Activated T-helper 2 cell treated with anti-CD3 and anti-CD28 coated beads, Interferon-gamma antibody, Interleukin-2, Interleukin-4, amounts not matched to agents 10 μg/mL and 5 μg/mL and 100 μg/mL, durations not matched to agents 14 hours and 24 hours and 36 hours (primary cell): Measurements from ENCODE around the gene PATL2. TPM values are rescaled to one million over a fixed set of nuclear protein-coding genes. Genes with fewer than 3 reads are reported as not detected.
"Not testable (repeated sequence)": the region's sequence is repeated elsewhere in the genome, so short reads cannot be mapped to it uniquely, and the experiment has no call there.

Experiments used
- DNase-seq: peaks from one replicate; pipeline ENCODE4 v3.0.0; 2021; ENCODE audit warnings: low spot score
- H3K27ac Mint-ChIP-seq: one replicate; pipeline ENCODE4 v1.8.0; 2021; ENCODE audit warnings: mixed read lengths
- H3K27me3 Mint-ChIP-seq: one replicate; pipeline ENCODE4 v1.8.0; 2021; ENCODE audit warnings: low read depth, mixed read lengths
- H3K36me3 Mint-ChIP-seq: one replicate; pipeline ENCODE4 v1.8.0; 2021; ENCODE audit warnings: low read depth, mixed read lengths
- H3K4me1 Mint-ChIP-seq: one replicate; pipeline ENCODE4 v1.8.0; 2021; ENCODE audit warnings: low read depth, mixed read lengths
- H3K4me3 Mint-ChIP-seq: one replicate; pipeline ENCODE4 v1.8.0; 2021; ENCODE audit warnings: low read depth, mild to moderate bottlenecking, moderate library complexity, mixed read lengths
- H3K9me3 Mint-ChIP-seq: one replicate; pipeline ENCODE4 v1.8.0; 2021; ENCODE audit warnings: mixed read lengths
- intact Hi-C: fragments of 100-400 bp; cut with micrococcal nuclease; formaldehyde crosslinking; loops from one replicate; pipeline ENCODE4 v1.15.1; 2023
- total RNA-seq: library from RNA; stranded (reverse); gene quantifications from 2 replicates; pipeline ENCODE4 v1.2.3, GENCODE V29; 2022

The PATL2 gene
- total RNA-seq, 1 donor from 2014 or later = 15.3 TPM

DNA sequence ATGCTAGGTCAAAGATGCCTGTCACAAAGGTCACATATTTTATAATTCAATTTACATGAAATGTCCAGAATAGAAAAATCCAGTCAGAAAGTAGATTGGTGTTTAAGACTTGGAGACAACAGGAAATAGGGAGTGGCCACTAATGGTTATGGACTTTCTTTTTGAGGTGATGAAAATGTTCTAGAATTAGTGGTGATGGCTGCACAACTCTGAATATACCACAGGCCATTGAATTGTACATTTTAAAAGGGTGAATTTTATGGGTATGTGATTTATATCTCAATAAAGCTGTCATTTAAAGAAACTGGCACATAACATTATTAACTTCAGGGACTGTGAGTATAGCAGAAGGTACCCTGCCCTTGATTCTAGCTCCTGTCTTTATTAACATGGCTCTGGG is 63.5 kb downstream of the PATL2 start:
- intact Hi-C loops = no loop called here
- H3K27ac Mint-ChIP-seq = no peak overlapping the region
- no peaks in the 10 kb centered on the region for H3K27me3 Mint-ChIP-seq
- H3K9me3 Mint-ChIP-seq = peaks cover 19% of the 10 kb centered on the region
- no peak overlapping the region for H3K4me3 Mint-ChIP-seq
- H3K4me1 Mint-ChIP-seq = peaks cover 35% of the 10 kb centered on the region
- H3K36me3 Mint-ChIP-seq = peaks cover 80% of the 10 kb centered on the region
- no peak for DNase-seq

DNA sequence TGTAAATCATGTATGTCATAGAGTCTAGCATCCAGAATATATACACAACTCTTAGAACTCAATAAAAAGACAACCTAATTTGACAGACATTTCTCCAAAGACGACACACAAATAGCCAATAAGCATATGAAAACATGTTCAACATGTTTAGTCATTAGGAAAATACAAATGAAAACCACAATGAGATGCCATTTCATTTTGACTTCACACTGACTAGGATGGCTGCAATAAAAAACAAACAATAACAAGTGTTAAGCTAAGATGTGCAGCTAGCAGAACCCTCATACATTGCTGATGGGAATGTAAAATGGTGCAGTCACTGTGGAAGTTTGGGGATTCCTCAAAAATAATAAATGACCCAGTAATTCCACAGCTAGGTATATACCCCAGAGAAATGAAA is 64.1 kb downstream of the PATL2 start:
- Mint-ChIP-seq H3K4me3 (no peak overlapping the region), H3K4me1 (peaks cover 35% of the 10 kb centered on the region), H3K27me3 (no peaks in the 10 kb centered on the region), H3K36me3 (peaks cover 82% of the 10 kb centered on the region), H3K27ac (peak overlapping the region; percentile 21), H3K9me3 (peaks cover 19% of the 10 kb centered on the region)
- DNase-seq = no peak
- intact Hi-C loops = no loop called here

DNA sequence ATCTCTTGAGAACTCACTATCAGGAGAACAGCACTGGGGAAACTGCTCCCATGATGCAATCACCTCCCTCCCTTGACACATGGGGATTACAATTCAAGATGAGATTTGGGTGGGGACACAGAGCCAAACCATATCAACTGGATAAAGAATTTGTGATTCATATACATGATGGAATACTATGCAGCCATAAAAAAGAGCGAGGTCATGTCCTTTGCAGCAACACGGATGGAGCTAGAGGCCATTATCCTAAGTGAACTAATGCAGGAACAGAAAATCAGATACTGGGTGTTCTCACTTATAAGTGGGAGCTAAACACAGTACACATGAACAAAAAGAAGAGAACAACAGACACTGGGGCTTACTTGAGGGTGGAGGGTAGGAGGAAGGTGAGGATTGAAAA is 64.7 kb downstream of the PATL2 start:
- no peak for DNase-seq
- Mint-ChIP-seq H3K4me1 (peaks cover 38% of the 10 kb centered on the region), H3K27ac (peak overlapping the region; percentile 16), H3K27me3 (no peaks in the 10 kb centered on the region), H3K9me3 (peaks cover 19% of the 10 kb centered on the region), H3K4me3 (no peak overlapping the region), H3K36me3 (peaks cover 82% of the 10 kb centered on the region)
- intact Hi-C loops = no loop called here

DNA sequence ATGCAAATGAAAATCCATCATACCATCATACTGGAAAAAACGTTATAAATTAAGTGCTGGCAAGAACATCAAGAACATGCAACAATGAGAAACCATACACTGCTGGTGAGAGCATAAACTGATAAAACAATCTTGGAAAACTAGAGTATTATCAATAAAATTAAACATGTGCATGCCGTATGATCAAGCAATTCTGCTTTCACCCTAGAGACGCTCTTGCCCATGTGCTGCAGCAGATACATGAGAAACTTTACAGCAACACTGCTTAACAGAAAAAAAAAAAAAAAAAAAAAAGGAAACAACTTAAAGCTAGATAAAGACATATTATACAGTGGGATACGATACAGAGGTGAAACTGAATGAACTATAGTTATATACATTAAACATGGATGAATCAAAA is 69.5 kb downstream of the PATL2 start:
- H3K4me1 Mint-ChIP-seq = peaks cover 28% of the 10 kb centered on the region
- peaks cover 12% of the 10 kb centered on the region for H3K9me3 Mint-ChIP-seq
- H3K27ac Mint-ChIP-seq = no peak overlapping the region
- intact Hi-C loops = no loop called here
- DNase-seq = no peak
- no peaks in the 10 kb centered on the region for H3K27me3 Mint-ChIP-seq
- peaks cover 75% of the 10 kb centered on the region for H3K36me3 Mint-ChIP-seq
- no peak overlapping the region for H3K4me3 Mint-ChIP-seq

DNA sequence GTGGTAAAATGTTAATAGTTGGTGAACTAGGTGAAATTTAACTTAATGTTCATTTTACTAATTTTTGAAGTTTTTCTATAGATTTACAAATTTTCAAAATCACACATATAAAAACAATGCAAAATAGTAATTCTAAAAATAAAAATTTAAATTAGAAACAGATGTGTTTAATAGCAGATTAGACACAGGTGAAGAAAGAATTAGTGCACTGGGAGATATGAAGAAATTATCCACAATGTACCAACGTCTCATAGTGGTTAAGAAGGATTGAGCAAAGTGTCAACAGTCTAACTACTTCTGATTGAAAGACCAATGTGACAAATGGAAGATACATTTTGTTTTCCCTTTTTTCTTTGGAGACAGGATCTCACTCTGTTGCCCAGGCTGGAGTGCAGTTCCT is 74.1 kb downstream of the PATL2 start:
- intact Hi-C loops = no loop called here
- Mint-ChIP-seq H3K4me1 (peaks cover 20% of the 10 kb centered on the region), H3K9me3 (no peaks in the 10 kb centered on the region), H3K4me3 (no peak overlapping the region), H3K36me3 (peaks cover 68% of the 10 kb centered on the region), H3K27ac (no peak overlapping the region), H3K27me3 (no peaks in the 10 kb centered on the region)
- DNase-seq = no peak

DNA sequence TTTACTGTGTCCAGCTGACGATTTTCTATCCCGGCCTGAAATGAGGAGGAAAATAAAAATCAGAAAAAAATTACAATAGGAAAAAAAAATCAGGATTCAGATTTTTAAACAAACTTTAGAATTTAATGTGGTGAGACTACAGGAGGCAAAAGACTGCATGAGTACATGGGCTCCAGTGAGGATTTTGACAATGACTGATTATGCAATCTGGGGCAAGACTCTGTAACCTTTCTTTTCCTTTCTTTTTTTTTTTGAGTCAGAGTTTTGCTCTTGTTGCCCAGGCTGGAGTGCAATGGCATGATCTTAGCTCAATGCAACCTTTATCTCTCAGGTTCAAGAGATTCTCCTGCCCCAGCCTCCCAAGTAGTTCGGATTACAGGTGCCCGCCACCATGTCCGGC is 77.5 kb downstream of the PATL2 start:
- Mint-ChIP-seq H3K4me3 (no peak overlapping the region), H3K9me3 (no peaks in the 10 kb centered on the region), H3K36me3 (peaks cover 72% of the 10 kb centered on the region), H3K27me3 (no peaks in the 10 kb centered on the region), H3K27ac (peak overlapping the region; percentile 98), H3K4me1 (peaks cover 20% of the 10 kb centered on the region)
- no peak for DNase-seq
- intact Hi-C loops = no loop called here

DNA sequence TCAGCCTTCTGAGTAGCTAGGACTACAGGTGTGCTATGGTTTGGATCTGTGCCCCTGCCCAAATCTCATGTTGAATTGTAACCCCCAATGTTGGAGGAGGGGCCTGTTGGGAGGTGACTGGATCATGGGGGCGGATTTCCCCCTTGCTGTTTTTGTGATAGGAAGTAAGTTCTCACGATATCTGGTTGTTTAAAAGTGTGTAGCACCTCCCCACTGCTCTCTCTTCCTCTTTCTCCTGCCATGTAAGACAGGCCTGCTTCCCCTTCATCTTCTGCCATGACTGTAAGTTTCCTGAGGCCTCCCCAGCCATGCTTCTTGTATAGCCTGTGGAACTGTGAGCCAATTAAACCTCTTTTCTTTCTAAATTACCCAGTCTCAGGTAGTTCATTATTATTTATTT is 85.8 kb downstream of the PATL2 start:
- H3K4me1 Mint-ChIP-seq = peaks cover 14% of the 10 kb centered on the region
- DNase-seq, intact Hi-C loops, H3K9me3 Mint-ChIP-seq, H3K4me3 Mint-ChIP-seq, H3K27me3 Mint-ChIP-seq: not testable (repeated sequence)
- peaks cover 86% of the 10 kb centered on the region for H3K36me3 Mint-ChIP-seq
- peak overlapping the region; percentile 39 for H3K27ac Mint-ChIP-seq

DNA sequence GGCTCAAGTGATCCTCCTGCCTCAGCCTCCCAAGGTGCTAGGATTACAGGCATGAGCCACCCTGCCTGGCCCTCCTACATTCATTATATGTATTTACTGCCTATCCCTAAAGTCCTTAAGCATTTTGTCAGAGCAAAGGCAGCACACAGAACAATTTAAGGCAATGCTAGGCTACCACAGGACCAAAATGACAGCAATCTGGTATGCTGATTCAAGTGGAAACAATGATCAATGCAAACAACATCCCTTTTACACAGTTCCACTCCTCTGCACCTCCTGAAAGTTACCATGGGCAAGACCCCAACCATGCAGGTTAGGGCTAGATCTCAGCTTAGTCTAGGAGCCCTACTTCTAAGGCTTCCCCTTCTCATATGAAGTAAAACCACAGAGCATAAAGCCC is 87.9 kb downstream of the PATL2 start:
- peaks cover 12% of the 10 kb centered on the region for H3K4me1 Mint-ChIP-seq
- intact Hi-C loops = no loop called here

DNA sequence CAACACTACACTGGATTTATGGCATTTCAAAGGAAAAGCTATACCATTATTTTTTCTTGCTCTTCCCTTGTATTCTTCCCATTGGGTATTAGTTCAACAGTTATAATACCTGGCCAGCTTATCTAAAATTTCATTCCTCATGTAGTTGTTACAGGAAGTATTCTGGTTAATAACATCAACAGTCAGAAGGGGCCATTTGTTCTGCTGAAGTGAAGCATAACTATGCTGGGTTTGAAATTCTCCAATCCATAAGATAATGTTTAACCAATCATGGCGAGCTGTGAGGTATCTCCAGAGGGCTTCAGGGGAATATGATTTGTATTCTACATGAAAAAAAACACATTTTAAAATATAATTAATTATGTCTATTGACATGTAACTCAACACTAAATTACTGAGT is 91.0 kb downstream of the PATL2 start:
- H3K27ac Mint-ChIP-seq = no peak overlapping the region
- no peaks in the 10 kb centered on the region for H3K9me3 Mint-ChIP-seq
- H3K27me3 Mint-ChIP-seq = no peaks in the 10 kb centered on the region
- H3K4me1 Mint-ChIP-seq = peaks cover 11% of the 10 kb centered on the region
- H3K4me3 Mint-ChIP-seq = no peak overlapping the region
- no peak for DNase-seq
- peaks cover 76% of the 10 kb centered on the region for H3K36me3 Mint-ChIP-seq
- intact Hi-C loops = no loop called here

More for the DNA sequence above, 87.9 kb downstream of the PATL2 start:
- peak overlapping the region; percentile 65 for H3K27ac Mint-ChIP-seq
- H3K27me3 Mint-ChIP-seq = no peaks in the 10 kb centered on the region
- DNase-seq = no peak
- peaks cover 78% of the 10 kb centered on the region for H3K36me3 Mint-ChIP-seq
- H3K4me3 Mint-ChIP-seq = no peak overlapping the region
- H3K9me3 Mint-ChIP-seq = no peaks in the 10 kb centered on the region

DNA sequence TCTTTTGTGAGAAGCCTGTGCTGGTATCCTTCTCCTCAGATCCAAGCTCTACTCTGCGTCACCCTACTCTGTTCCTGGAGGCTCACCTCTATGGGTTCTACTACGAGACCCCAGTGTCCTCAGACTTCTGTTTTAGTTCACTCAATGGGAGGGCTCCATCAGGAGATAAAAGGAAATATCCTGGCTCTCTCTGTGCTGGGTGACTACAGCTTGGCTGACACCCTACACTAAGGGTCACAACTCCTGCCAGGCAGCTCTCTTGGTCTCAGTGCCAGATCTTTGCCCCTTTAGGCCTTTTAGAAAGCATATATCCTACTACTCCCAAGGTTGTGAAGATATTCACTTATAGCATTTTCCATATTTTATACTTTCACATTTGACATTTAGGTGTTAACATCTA is 94.1 kb downstream of the PATL2 start:
- Mint-ChIP-seq H3K36me3 (peaks cover 74% of the 10 kb centered on the region), H3K4me3 (no peak overlapping the region), H3K27ac (no peak overlapping the region), H3K4me1 (no peaks in the 10 kb centered on the region), H3K9me3 (no peaks in the 10 kb centered on the region), H3K27me3 (no peaks in the 10 kb centered on the region)
- DNase-seq = no peak
- intact Hi-C loops = no loop called here

Other genes with a start within 250 kb of the PATL2 start
- gene EIF3J, start 174.2 kb downstream of the PATL2 start, total RNA-seq = 127 and 135 TPM in 2 replicates
- gene SPG11, start 47.7 kb downstream of the PATL2 start, total RNA-seq = 71.2 and 75.8 TPM in 2 replicates
- gene B2M, start 194 bp upstream of the PATL2 start, total RNA-seq = 4,961 and 5,148 TPM in 2 replicates
- 70.8 and 75.1 TPM in 2 replicates for gene TRIM69, start 25.2 kb upstream of the PATL2 start, total RNA-seq
- gene TERB2, start 245.4 kb upstream of the PATL2 start, total RNA-seq = not detected in 2 replicates